Common myeloid progenitor, CD34-positive (primary cell): ENCODE measurements around the gene DNAH12.

Source experiments
- CTCF ChIA-PET: fragments of 350-600 bp; sonication (Branson Sonifier 250); formaldehyde crosslinking; loops from one replicate; lab custom pipeline; 2021; ENCODE audit warnings: antibody characterized with exemption; lab: Charles Lee
- POLR2A ChIA-PET: fragments of 350-600 bp; sonication (Branson Sonifier 250); formaldehyde crosslinking; loops from one replicate; lab custom pipeline; 2021; ENCODE audit warnings: antibody characterized with exemption; lab: Charles Lee
- DNase-seq, 3 donors: peaks; one replicate each; pipeline versions ENCODE4 v3.0.0 to v3.0.0-alpha.2; 2013
- H3K27ac ChIP-seq, 2 experiments: 1 replicate in 1 of 2; 2 replicates in 1 of 2; pipeline ENCODE4 v1.7.0; 2013; ENCODE audit warnings: inconsistent platforms in 2 of 2, low read length in 2 of 2, mild to moderate bottlenecking in 2 of 2, low read depth in 1 of 2, moderate library complexity in 1 of 2; ENCODE audit not compliant: severe bottlenecking in 2 of 2, insufficient read depth in 1 of 2, poor library complexity in 1 of 2
- H3K27me3 ChIP-seq, 5 experiments: replicated peaks in 2 of 5; 1 replicate in 3 of 5; 2 replicates in 2 of 5; pipeline versions ENCODE4 v1.6.1 to v1.7.0; 2013; ENCODE audit warnings: low read length in 4 of 5, mild to moderate bottlenecking in 2 of 5, moderate library complexity in 2 of 5, inconsistent platforms in 1 of 5; ENCODE audit not compliant: insufficient read depth in 5 of 5, control insufficient read depth in 4 of 5
- H3K36me3 ChIP-seq, 4 experiments: 1 replicate in 2 of 4; 2 replicates in 2 of 4; pipeline versions ENCODE4 v1.6.1 to v1.7.0; 2013; ENCODE audit warnings: low read length in 3 of 4, control low read depth in 1 of 4, mild to moderate bottlenecking in 1 of 4; ENCODE audit not compliant: control insufficient read depth in 4 of 4, insufficient read depth in 4 of 4
- H3K4me1 ChIP-seq, 4 experiments: 1 replicate in 3 of 4; 2 replicates in 1 of 4; pipeline versions ENCODE4 v1.6.1 to v1.7.1; 2013; ENCODE audit warnings: low read length in 3 of 4, mild to moderate bottlenecking in 3 of 4, control low read depth in 1 of 4, inconsistent platforms in 1 of 4, moderate library complexity in 1 of 4; ENCODE audit not compliant: control insufficient read depth in 4 of 4, insufficient read depth in 4 of 4; ENCODE audit errors: control extremely low read depth in 1 of 4
- H3K4me3 ChIP-seq, 7 experiments: 1 replicate in 4 of 7; 2 replicates in 3 of 7; pipeline versions ENCODE4 v1.5.1 to v1.7.0; 2013; ENCODE audit warnings: mild to moderate bottlenecking in 7 of 7, low read length in 6 of 7, moderate library complexity in 6 of 7, inconsistent platforms in 2 of 7, low read depth in 2 of 7, control low read depth in 1 of 7; ENCODE audit not compliant: insufficient read depth in 4 of 7, control insufficient read depth in 1 of 7; ENCODE audit errors: extremely low read depth in 1 of 7
- H3K9me3 ChIP-seq, 5 experiments: 1 replicate in 4 of 5; 2 replicates in 1 of 5; pipeline versions ENCODE4 v1.6.1 to v1.7.1; 2013; ENCODE audit warnings: low read length in 4 of 5, mild to moderate bottlenecking in 2 of 5, inconsistent platforms in 1 of 5, low read depth in 1 of 5, moderate library complexity in 1 of 5; ENCODE audit not compliant: control insufficient read depth in 4 of 5, insufficient read depth in 2 of 5; ENCODE audit errors: control extremely low read depth in 1 of 5
- WGBS: methylation state at CpG from one replicate; pipeline ENCODE4 v1.1.5; 2013; ENCODE audit not compliant: insufficient coverage; 5-methylcytosine and 5-hydroxymethylcytosine counted together

DNAH12 gene

DNA sequence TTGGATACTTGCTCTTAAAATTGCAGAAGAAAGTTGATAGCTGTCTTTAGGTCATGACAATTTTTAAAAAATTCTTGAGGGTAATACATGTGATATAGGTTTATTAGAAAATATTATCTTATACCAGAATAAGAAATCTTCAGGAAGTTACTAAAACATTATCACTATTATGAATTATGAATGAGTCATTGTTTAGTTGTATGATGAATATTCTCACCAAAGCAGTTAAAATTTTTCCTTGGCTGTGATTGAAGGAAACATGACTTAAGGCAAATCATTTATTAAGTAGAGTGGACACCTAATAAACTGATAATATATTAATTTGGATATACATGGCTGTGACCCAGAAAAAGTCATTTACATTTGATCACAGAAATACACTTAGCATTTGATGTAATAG, 286.5 kb downstream of the DNAH12 start:
- ChIA-PET POLR2A (interaction anchor here (0.7 kb wide), 1 partner anchor 37 kb away, joined by 3 read pairs; no protein-coding TSS in a partner anchor), CTCF (no interaction called here)
- H3K9me3 ChIP-seq: peaks cover 2 to 6% (median 4%) of the 10 kb centered on the region in 5 experiments
- H3K27ac ChIP-seq: no peak overlapping the region
- H3K36me3 ChIP-seq: peaks cover 30 to 74% (median 48%) of the 10 kb centered on the region in 4 experiments
- no peaks in the 10 kb centered on the region for H3K4me1 ChIP-seq
- H3K27me3 ChIP-seq: no peaks in the 10 kb centered on the region
- DNase-seq: no peak
- no peak overlapping the region for H3K4me3 ChIP-seq

DNA sequence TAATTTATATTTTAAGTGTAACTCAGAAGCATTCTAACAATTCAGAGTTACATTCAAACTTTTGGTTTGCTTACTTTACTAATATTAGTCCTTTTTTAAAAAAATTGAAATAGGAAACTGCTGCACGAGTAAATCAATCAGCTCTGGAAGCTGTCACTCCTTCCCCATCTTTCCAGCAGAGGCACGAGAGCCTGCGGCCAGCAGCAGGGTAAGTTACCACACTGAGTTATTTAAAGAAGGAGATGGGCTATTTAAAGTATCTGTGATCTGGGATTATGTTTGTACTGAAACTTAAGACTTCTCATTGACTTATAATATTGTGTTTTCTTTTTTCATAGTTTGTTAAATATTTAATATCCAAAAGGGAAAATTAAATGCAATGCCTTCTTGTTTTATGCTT, 287.3 kb downstream of the DNAH12 start:
- no peak overlapping the region for H3K27ac ChIP-seq
- peaks cover 32 to 72% (median 50%) of the 10 kb centered on the region in 4 experiments for H3K36me3 ChIP-seq
- CTCF ChIA-PET: no interaction called here
- no peak for DNase-seq
- H3K4me1 ChIP-seq: no peaks in the 10 kb centered on the region
- H3K4me3 ChIP-seq: no peak overlapping the region
- POLR2A ChIA-PET: interaction anchor here (0.6 to 0.7 kb wide), 3 partner anchors 32 to 498 kb away, joined by 3 read pairs; no protein-coding TSS in a partner anchor
- peaks cover under 1 to 6% (median 4%) of the 10 kb centered on the region in 5 experiments for H3K9me3 ChIP-seq
- H3K27me3 ChIP-seq: no peaks in the 10 kb centered on the region
- WGBS: 100% methylated on average over 1 of the region's 3 CpGs

DNA sequence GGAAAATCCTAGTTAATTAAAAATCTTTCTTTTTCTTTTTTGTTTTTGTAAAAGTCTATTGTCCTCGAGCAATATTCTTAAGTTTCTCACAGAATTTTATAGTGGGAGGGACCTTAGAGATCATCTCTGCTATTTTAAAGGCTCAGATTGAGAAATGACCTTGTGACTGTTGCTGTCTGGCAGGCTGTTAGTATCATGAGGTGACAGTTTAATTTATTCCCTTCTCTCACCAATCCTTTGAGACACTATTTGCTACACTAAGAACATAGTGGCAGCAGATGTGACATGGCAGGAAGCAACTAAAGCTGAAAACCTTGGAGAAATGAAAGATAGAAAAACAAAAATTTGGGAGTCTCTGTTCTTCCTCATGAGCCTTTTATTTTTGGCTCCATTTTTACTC, 291.7 kb downstream of the DNAH12 start:
- ChIA-PET POLR2A (no interaction called here), CTCF (no interaction called here)
- Histone ChIP-seq H3K4me3 (no peak overlapping the region), H3K4me1 (no peaks in the 10 kb centered on the region), H3K9me3 (no peaks in the 10 kb centered on the region), H3K27me3 (no peaks in the 10 kb centered on the region), H3K36me3 (peaks cover 14 to 65% (median 39%) of the 10 kb centered on the region in 4 experiments), H3K27ac (no peak overlapping the region)
- no peak for DNase-seq
- WGBS: 100% methylated on average over 1 of the region's 1 CpG

DNA sequence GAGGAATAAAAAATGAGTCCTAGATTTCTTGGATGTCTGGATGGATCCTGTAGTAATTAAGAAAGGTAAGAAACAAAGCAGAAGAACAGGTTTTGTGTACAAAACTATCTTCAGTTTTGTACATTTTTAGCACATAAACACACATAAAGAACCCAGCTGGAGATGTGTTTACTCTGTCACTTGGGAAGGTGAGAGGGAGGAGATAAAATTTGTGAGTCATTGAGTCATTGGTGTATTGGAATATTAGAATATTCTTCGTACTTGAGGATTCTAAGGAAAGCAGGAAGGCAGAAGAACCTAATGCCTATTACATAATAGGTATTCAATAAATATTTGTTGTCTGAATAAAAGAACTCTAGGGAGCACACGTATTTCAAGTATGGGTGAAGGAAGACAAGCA, 299.2 kb downstream of the DNAH12 start:
- CTCF ChIA-PET: interaction anchor here (0.7 kb wide), 1 partner anchor 425 kb away, joined by 3 read pairs; no protein-coding TSS in a partner anchor
- POLR2A ChIA-PET: no interaction called here
- DNase-seq: no peak
- Histone ChIP-seq H3K4me3 (no peak overlapping the region), H3K36me3 (peaks cover 25 to 92% (median 57%) of the 10 kb centered on the region in 4 experiments), H3K27ac (no peak overlapping the region), H3K9me3 (no peaks in the 10 kb centered on the region), H3K4me1 (no peaks in the 10 kb centered on the region), H3K27me3 (no peaks in the 10 kb centered on the region)
- WGBS: no CpG with 5 or more reads among the region's 2 CpGs
